HCT116 (cell line): ENCODE measurements around the gene GLI3. TPM values are rescaled to one million over a fixed set of nuclear protein-coding genes. Genes with fewer than 3 reads are reported as not detected.

Experiments used
- ATAC-seq: fragments of 200-7000 bp; cut with Tn5 transposase; 2 replicates; pipeline ENCODE4 v1.9.1; 2020; ENCODE audit warnings: mild to moderate bottlenecking, moderate library complexity
- BruUV-seq: library from RNA; stranded (reverse); fragments of 400-500 nt; replicated peaks from 2 replicates; lab custom pipeline; 2021; lab: Mats Ljungman, UMichigan
- CTCF ChIA-PET: fragments of 300-600 bp; sonication (Branson Sonifier 250); formaldehyde crosslinking; loops from one replicate; lab custom pipeline; 2021; ENCODE audit warnings: antibody characterized with exemption; lab: Charles Lee
- POLR2A ChIA-PET: fragments of 300-600, 350-600 bp; sonication (Branson Sonifier 250); formaldehyde crosslinking; loops from one replicate; lab custom pipeline; 2021; ENCODE audit warnings: antibody characterized with exemption; lab: Charles Lee
- RAD21 ChIA-PET, 2 experiments: fragments of 300-600 bp; sonication (Branson Sonifier 250); formaldehyde crosslinking; loops; one replicate each; lab custom pipeline; 2023; ENCODE audit warnings: low total read pairs in 2 of 2; ENCODE audit not compliant: uncharacterized antibody in 2 of 2, unreplicated experiment in 2 of 2, low non-redundant PET in 1 of 2; lab: Charles Lee
- DNase-seq: peaks from one replicate; pipeline ENCODE4 v3.0.0-alpha.2; 2010; ENCODE audit warnings: low read depth, low spot score
- H2AFZ ChIP-seq: fragments of 200-600 bp; shearing (Covaris generic), sonication (generic); 2 replicates; pipeline ENCODE4 v1.6.1; 2017; ENCODE audit warnings: low read depth, mixed run types, mixed read lengths, antibody characterized with exemption, low read length; ENCODE audit not compliant: poor library complexity, severe bottlenecking
- H3K27ac ChIP-seq: 2 replicates; pipeline ENCODE4 v1.5.1; 2012; ENCODE audit warnings: low read depth, low read length
- H3K27me3 ChIP-seq: fragments of 200-600 bp; sonication (generic); 2 replicates; pipeline ENCODE4 v1.6.1; 2016; ENCODE audit warnings: mixed run types, low read length, mixed read lengths; ENCODE audit not compliant: insufficient read depth
- H3K36me3 ChIP-seq, 2 experiments: fragments of 200-500 bp in 1 of 2; fragments of 200-600 bp in 1 of 2; sonication (Bioruptor generic) in 1 of 2; sonication (generic) in 1 of 2; 2 replicates each; pipeline versions ENCODE4 v1.5.1 to v1.6.1; 2014 to 2016; ENCODE audit warnings: low read length in 2 of 2, inconsistent platforms in 1 of 2, mixed read lengths in 1 of 2, mixed run types in 1 of 2; ENCODE audit not compliant: insufficient read depth in 2 of 2, control insufficient read depth in 1 of 2
- H3K4me1 ChIP-seq, 2 experiments: fragments of 200-600 bp in 1 of 2; sonication (generic) in 1 of 2; 2 replicates each; pipeline versions ENCODE4 v1.5.1 to v1.6.1; 2012 to 2017; ENCODE audit warnings: low read length in 2 of 2, inconsistent platforms in 1 of 2, mild to moderate bottlenecking in 1 of 2, mixed read lengths in 1 of 2, mixed run types in 1 of 2, moderate library complexity in 1 of 2; ENCODE audit not compliant: insufficient read depth in 2 of 2, control insufficient read depth in 1 of 2
- H3K4me2 ChIP-seq: fragments of 200-600 bp; sonication (generic); 2 replicates; pipeline ENCODE4 v1.6.1; 2017; ENCODE audit warnings: mixed run types, low read length, mixed read lengths
- H3K4me3 ChIP-seq, 2 experiments: fragments of 200-600 bp in 1 of 2; sonication (generic) in 1 of 2; replicated peaks in 1 of 2; 2 replicates each; pipeline ENCODE4 v1.5.1; 2011 to 2016; ENCODE audit warnings: low read length in 2 of 2, control low read depth in 1 of 2, low read depth in 1 of 2, mild to moderate bottlenecking in 1 of 2, mixed read lengths in 1 of 2, mixed run types in 1 of 2
- H3K79me2 ChIP-seq: fragments of 200-600 bp; sonication (generic); 2 replicates; pipeline ENCODE4 v1.6.1; 2017; ENCODE audit warnings: mild to moderate bottlenecking, mixed run types, low read length, moderate library complexity, mixed read lengths; ENCODE audit not compliant: insufficient read depth
- H3K9ac ChIP-seq: fragments of 200-600 bp; sonication (generic); 2 replicates; pipeline ENCODE4 v1.6.1; 2016; ENCODE audit warnings: low read length, mixed read lengths
- H3K9me2 ChIP-seq: fragments of 200-600 bp; sonication (generic), shearing (Covaris generic); 2 replicates; pipeline ENCODE4 v1.6.1; 2017; ENCODE audit warnings: mixed run types, mild to moderate bottlenecking, moderate library complexity; ENCODE audit not compliant: insufficient read depth
- H3K9me3 ChIP-seq, 2 experiments: fragments of 200-500 bp in 1 of 2; fragments of 200-600 bp in 1 of 2; sonication (Bioruptor generic) in 1 of 2; sonication (generic) in 1 of 2; 2 replicates each; pipeline ENCODE4 v1.6.1; 2014 to 2017; ENCODE audit warnings: low read length in 2 of 2, mixed read lengths in 2 of 2, inconsistent platforms in 1 of 2, low read depth in 1 of 2, mild to moderate bottlenecking in 1 of 2, mixed run types in 1 of 2, moderate library complexity in 1 of 2; ENCODE audit not compliant: control insufficient read depth in 1 of 2, insufficient read depth in 1 of 2
- H4K20me1 ChIP-seq: fragments of 200-600 bp; sonication (generic), shearing (Covaris generic); 2 replicates; pipeline ENCODE4 v1.6.1; 2017; ENCODE audit warnings: mixed run types, mild to moderate bottlenecking, moderate library complexity; ENCODE audit not compliant: insufficient read depth
- ELF1 ChIP-seq: IDR thresholded peaks from 2 replicates; pipeline ENCODE4 v1.6.1; 2012; ENCODE audit warnings: low read depth, borderline replicate concordance
- EZH2 ChIP-seq: fragments of 200-600 bp; sonication (generic); IDR thresholded peaks from 2 replicates; pipeline ENCODE4 v1.6.1; 2017; ENCODE audit warnings: antibody characterized with exemption, mixed run types
- EZH2phosphoT487 ChIP-seq: fragments of 200-600 bp; IDR thresholded peaks from 2 replicates; pipeline ENCODE4 v1.6.1; 2018; ENCODE audit warnings: antibody characterized with exemption, borderline replicate concordance
- ZFX ChIP-seq: fragments of 450-650 bp; IDR thresholded peaks from 2 replicates; pipeline ENCODE4 v1.6.1; 2017
- intact Hi-C: fragments of 100-400 bp; cut with micrococcal nuclease; formaldehyde crosslinking; loops from 2 replicates; pipeline ENCODE4 v1.10.0; 2022
- total RNA-seq: library from RNA; stranded (reverse); gene quantifications from one replicate; pipeline ENCODE4 v1.2.1, GENCODE V29; 2021; ENCODE audit not compliant: unreplicated experiment

GLI3 gene
- total RNA-seq, 1 experiment from 2014 or later, result 0.07 TPM

GRCh38 chr7:42154173-42154572 lies 82.8 kb downstream of the GLI3 start:
- Histone ChIP-seq H3K4me1 (no peaks in the 10 kb centered on the region), H3K79me2 (no peaks in the 10 kb centered on the region), H4K20me1 (no peaks in the 10 kb centered on the region), H3K27me3 (peaks cover 5% of the 10 kb centered on the region; the same call in 1 of the 2 replicates), H3K9ac (no peak overlapping the region), H3K4me2 (no peak overlapping the region), H3K9me3 (no peaks in the 10 kb centered on the region), H3K36me3 (no peaks in the 10 kb centered on the region), H3K27ac (no peak overlapping the region), H3K9me2 (no peaks in the 10 kb centered on the region), H2AFZ (no peak overlapping the region), H3K4me3 (no peak overlapping the region)
- RAD21 ChIA-PET, result no interaction called here
- ATAC-seq, result no peak
- CTCF ChIA-PET, result no interaction called here
- no peak for DNase-seq
- POLR2A ChIA-PET, result no interaction called here
- no TSS peak for BruUV-seq
- intact Hi-C loops, result no loop called here
- no peak for TF ChIP-seq EZH2phosphoT487

DNA sequence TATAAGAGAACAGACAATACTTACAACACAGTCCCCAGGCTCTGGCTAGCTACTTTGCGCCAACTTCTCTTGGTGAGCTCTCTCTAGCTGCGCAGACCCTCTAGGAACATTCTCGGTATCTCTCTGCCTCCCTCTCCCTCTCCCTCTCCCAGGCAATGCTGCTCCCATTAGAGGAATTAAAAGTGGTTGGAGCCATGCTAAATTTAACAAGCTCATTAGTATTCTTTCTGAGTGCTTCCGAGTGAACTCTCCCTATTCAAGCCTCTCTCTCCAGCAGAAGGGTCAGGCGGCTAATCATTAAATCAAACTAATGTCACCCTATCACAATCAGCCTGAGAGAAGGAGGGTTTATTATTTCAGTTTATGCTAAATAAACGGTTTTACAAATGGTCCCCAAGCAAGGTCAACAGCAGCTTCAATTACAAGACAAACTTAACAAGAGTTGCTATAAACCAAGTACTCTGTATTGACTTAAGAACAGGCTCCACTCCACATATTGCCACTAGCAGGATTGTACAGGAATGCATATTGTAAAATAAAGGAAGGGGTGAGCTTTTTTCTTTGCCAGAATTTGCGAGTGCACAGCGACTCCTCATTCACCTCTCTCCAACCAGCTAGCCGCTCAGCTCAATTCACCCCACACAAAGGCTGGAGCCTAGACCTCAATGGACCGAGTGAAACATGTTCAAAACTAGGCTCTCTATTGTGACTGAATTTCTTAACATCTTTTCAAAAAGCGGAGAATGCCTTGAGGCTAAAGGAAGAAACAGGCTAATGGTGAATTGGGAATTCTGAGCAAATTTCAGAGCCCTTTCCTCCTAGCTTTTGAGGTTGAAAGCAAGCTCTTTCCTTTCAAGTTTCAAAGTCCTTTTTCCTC lies 84.4 kb downstream of the GLI3 start:
- no TSS peak for BruUV-seq
- no peak for ATAC-seq

More for the DNA sequence above, 84.4 kb downstream of the GLI3 start:
- Histone ChIP-seq H3K4me1 (no peaks in the 10 kb centered on the region), H3K36me3 (no peaks in the 10 kb centered on the region), H3K4me3 (no peak overlapping the region), H4K20me1 (no peaks in the 10 kb centered on the region), H3K9ac (no peak overlapping the region), H3K9me2 (no peaks in the 10 kb centered on the region), H2AFZ (no peak overlapping the region), H3K27me3 (peaks cover 14% of the 10 kb centered on the region; the same call in 1 of the 2 replicates), H3K9me3 (no peaks in the 10 kb centered on the region), H3K27ac (no peak overlapping the region), H3K4me2 (no peak overlapping the region), H3K79me2 (no peaks in the 10 kb centered on the region)
- ChIA-PET POLR2A (no interaction called here), RAD21 (no interaction called here), CTCF (no interaction called here)
- intact Hi-C loops, result no loop called here
- DNase-seq, result no peak
- TF ChIP-seq ZFX (no peak), ELF1 (no peak), EZH2 (no peak)
